Loucy (cell line): ENCODE results near the gene RNU6-1.

Experiments
- EZH2phosphoT487 ChIP-seq: fragments of 200-600 bp; IDR thresholded peaks from 2 replicates; pipeline ENCODE4 v1.6.1; 2018; ENCODE audit warnings: antibody characterized with exemption, mild to moderate bottlenecking, moderate library complexity, borderline replicate concordance
- TF ChIP-seq, protein P1 (sequence below): fragments of 200-600 bp; sonication (generic); conservative IDR thresholded peaks from 2 replicates; pipeline ENCODE4 v1.5.1; 2014; ENCODE audit warnings: mild to moderate bottlenecking, antibody characterized with exemption, low read length

DNA sequence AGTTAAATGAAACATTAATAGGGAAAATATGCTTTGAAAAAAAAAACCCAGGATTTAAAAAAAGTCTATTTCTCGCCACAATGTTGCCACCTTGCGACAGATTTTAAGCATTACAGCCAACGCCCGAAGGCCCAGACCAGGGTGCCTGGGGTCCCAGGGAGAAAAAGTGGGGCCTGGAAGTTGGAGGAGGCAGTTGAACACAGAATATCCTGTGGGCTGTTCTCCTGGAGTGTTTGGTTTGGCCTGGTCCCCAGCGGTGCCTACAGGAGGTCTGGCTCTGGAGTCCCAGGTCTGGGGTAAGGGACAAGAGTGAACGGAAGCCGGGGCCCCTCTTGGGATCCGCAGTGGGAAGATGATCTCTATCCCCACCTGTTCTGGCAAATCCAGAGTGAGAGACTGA, 3.4 kb downstream of the RNU6-1 start:
- TF ChIP-seq, protein P1, sequence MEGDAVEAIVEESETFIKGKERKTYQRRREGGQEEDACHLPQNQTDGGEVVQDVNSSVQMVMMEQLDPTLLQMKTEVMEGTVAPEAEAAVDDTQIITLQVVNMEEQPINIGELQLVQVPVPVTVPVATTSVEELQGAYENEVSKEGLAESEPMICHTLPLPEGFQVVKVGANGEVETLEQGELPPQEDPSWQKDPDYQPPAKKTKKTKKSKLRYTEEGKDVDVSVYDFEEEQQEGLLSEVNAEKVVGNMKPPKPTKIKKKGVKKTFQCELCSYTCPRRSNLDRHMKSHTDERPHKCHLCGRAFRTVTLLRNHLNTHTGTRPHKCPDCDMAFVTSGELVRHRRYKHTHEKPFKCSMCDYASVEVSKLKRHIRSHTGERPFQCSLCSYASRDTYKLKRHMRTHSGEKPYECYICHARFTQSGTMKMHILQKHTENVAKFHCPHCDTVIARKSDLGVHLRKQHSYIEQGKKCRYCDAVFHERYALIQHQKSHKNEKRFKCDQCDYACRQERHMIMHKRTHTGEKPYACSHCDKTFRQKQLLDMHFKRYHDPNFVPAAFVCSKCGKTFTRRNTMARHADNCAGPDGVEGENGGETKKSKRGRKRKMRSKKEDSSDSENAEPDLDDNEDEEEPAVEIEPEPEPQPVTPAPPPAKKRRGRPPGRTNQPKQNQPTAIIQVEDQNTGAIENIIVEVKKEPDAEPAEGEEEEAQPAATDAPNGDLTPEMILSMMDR = peak; percentile 93
- TF ChIP-seq EZH2phosphoT487 = no peak
